ENCODE data around the gene PRDM2.
A peak's percentile ranks its signal among the peaks of the same experiment; 100 is the strongest.

The PRDM2 gene

DNA sequence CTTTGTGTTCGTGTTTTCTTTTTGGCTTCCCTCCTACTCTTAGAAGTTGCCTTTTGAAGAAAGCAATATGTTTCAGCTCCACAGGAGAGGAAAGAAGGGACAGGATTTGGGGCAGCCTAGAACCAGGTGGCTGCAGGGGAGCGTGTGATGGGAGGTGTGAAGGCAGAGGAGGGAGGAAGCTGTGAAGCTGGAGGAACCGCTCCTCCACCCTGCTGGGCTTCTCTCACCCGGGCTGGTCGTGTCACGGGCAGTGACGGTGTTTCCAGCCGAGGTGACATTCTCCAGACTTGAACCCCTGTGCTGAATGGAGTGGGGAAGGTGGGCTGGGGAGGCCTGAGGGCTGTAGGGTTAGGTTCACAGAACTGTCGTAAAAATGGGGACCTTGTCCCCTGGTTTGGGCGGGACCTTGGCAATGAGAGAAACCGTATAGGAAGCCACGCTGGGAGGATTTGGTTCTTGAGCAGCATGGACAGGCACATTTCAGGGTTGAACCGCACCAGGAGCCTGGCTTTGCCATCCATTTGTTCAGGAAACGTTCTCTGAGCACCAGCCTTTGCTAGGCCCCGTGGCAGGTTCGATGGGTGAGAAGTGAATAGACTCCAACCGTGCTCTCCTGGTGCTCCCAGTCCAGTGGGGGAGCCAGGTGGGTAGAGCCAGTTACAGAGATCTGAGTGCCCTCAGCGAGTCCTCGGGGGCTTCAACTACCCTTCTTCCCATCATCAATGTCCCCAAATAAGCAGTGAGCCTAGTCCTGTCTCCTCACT is 103.0 kb downstream of the PRDM2 start:
- H3K4me3 ChIP-seq (replicated peaks; ENCODE audit: low read depth, low read length), result no peak overlapping the region
- DNase-seq (ENCODE audit: extremely low read depth, low read depth), result no peak
- TF ChIP-seq CTCF (IDR thresholded peaks at IDR 0.05; ENCODE audit: low read depth, low read length, missing control alignments), result no peak

- no peak for DNase-seq (ENCODE audit: extremely low read depth, low read depth)
- no peak for TF ChIP-seq CTCF (IDR thresholded peaks at IDR 0.05; ENCODE audit: low read depth, low read length, missing control alignments)
- H3K4me3 ChIP-seq (replicated peaks; ENCODE audit: low read depth, low read length), result no peak overlapping the region
Measured at GRCh38 chr1:13803546-13804239, 103.7 kb downstream of the PRDM2 start.

DNA sequence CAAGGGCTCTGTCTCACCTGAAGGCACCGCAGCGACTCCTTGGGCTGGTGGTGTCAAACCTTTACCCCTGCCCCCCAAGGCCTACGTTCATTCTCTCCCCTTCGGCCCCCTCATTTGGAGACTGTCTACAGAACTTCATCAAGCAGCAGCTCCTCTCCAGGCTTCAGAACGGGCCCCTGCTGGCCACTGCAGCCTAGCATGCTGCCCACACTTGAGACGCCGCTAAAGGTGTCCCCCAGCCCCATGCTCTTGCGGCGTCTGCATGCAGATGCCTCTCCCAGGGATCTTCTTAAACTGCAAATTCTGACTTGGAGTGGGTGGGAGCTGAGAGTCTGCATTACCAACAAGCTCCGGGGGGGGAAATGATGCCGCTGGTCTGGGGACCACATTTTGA is 104.2 kb downstream of the PRDM2 start:
- no peak overlapping the region for H3K4me3 ChIP-seq (replicated peaks; ENCODE audit: low read depth, low read length)
- TF ChIP-seq CTCF (IDR thresholded peaks at IDR 0.05; ENCODE audit: low read depth, low read length, missing control alignments), result no peak
- DNase-seq (ENCODE audit: extremely low read depth, low read depth), result no peak

DNA sequence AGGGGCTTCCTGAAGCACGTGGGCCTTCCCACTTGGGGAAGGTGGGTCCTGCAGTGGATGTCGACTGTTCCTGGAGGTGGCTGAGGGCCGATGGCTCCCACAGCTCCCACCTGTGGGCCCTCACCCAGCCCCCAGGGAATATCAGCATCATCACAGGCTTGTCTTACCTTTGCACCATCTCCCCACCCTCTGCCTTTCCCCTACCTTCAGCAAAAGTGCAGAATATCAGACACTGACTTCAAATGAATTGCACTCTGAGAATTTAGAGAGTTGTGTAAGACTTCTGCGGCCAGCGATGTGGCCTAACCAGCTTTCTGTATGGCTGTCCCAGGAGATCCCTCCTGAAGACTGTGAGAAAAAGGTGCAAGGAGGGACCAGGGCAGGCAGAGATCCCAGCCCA is 105.4 kb downstream of the PRDM2 start:
- no peak for TF ChIP-seq CTCF (IDR thresholded peaks at IDR 0.05; ENCODE audit: low read depth, low read length, missing control alignments)
- no peak for DNase-seq (ENCODE audit: extremely low read depth, low read depth)

DNA sequence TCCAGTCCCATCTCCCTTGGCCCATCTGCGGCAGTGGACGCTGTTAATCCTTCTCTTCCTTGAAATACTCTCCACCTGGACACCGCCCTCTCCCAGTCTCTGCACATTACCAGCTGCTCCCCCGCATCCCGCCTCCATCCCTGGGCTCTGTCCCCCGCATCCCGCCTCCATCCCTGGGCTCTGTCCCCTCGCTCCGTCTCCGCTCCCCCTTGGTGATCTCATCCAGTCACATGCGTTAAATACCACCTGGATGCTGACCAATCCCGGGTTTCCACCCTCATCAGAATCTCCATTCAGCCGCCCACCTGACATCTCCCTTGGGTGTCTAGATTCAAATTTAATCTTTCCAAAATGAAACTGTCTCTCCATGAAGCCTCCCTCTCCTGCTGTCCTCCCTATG is 106.1 kb downstream of the PRDM2 start:
- TF ChIP-seq CTCF (IDR thresholded peaks at IDR 0.05; ENCODE audit: low read depth, low read length, missing control alignments), result no peak
- no peak for DNase-seq (ENCODE audit: extremely low read depth, low read depth)

More for the DNA sequence above, 105.4 kb downstream of the PRDM2 start:
- H3K4me3 ChIP-seq (replicated peaks; ENCODE audit: low read depth, low read length), result no peak overlapping the region

DNA sequence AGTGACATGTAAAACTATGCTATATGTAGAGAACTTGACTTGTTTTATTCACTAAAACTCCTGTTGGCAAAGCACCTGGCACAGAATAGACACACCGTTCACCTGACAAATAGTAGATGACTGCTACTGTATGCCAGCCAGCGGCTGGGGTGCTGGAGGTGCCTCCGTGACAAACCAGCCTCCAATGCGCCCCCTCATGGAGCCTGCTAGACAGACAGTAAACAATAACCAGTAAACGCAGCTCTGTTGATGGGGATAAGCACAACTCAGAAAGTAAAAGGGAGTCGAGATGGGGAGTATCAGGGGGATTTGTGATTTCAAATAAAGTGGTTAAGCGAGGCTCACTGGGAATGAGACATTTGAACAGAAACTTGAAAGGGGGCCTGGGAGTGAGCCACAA is 107.2 kb downstream of the PRDM2 start:
- no peak overlapping the region for H3K4me3 ChIP-seq (replicated peaks; ENCODE audit: low read depth, low read length)
- TF ChIP-seq CTCF (IDR thresholded peaks at IDR 0.05; ENCODE audit: low read depth, low read length, missing control alignments), result peak; percentile 50
- DNase-seq (ENCODE audit: extremely low read depth, low read depth), result no peak

More for the DNA sequence above, 106.1 kb downstream of the PRDM2 start:
- no peak overlapping the region for H3K4me3 ChIP-seq (replicated peaks; ENCODE audit: low read depth, low read length)

Data from HFF-Myc (cell line).